Spleen (tissue), 11 donors: ENCODE results near the gene ZRANB2. TPM values are rescaled to one million over a fixed set of nuclear protein-coding genes. Genes with fewer than 3 reads are reported as not detected.

ENCODE experiments used
- DNase-seq: peaks from one replicate; pipeline ENCODE4 v3.0.0-alpha.2; 2020
- H3K27ac ChIP-seq, 8 donors: fragments of 200-600 bp; sonication (generic) in 7 of 8; 1 replicate in 4 of 8; 2 replicates in 4 of 8; pipeline versions ENCODE4 v1.5.0 to v1.8.0; 2016 to 2021; ENCODE audit warnings: inconsistent platforms in 4 of 8, mild to moderate bottlenecking in 4 of 8, moderate library complexity in 1 of 8
- H3K27me3 ChIP-seq, 7 donors: fragments of 200-600 bp; sonication (generic) in 6 of 7; replicated peaks in 1 of 7; 1 replicate in 4 of 7; 2 replicates in 3 of 7; pipeline versions ENCODE4 v1.5.0 to v1.8.0; 2016 to 2021; ENCODE audit warnings: inconsistent platforms in 3 of 7, mild to moderate bottlenecking in 1 of 7
- H3K36me3 ChIP-seq, 6 donors: fragments of 200-600 bp; sonication (generic) in 5 of 6; 1 replicate in 4 of 6; 2 replicates in 2 of 6; pipeline versions ENCODE4 v1.5.0 to v1.8.0; 2016 to 2021; ENCODE audit warnings: inconsistent platforms in 2 of 6
- H3K4me1 ChIP-seq, 6 donors: fragments of 200-600 bp; sonication (generic) in 5 of 6; 1 replicate in 3 of 6; 2 replicates in 3 of 6; pipeline versions ENCODE4 v1.5.0 to v1.8.0; 2016 to 2021; ENCODE audit warnings: inconsistent platforms in 3 of 6
- H3K4me3 ChIP-seq, 8 donors: fragments of 200-600 bp; sonication (generic) in 7 of 8; 1 replicate in 4 of 8; 2 replicates in 4 of 8; pipeline versions ENCODE4 v1.5.0 to v1.8.0; 2016 to 2021; ENCODE audit warnings: inconsistent platforms in 4 of 8, mild to moderate bottlenecking in 4 of 8, moderate library complexity in 2 of 8
- H3K9me3 ChIP-seq, 8 donors: fragments of 200-600 bp; sonication (generic) in 7 of 8; 1 replicate in 4 of 8; 2 replicates in 4 of 8; pipeline versions ENCODE4 v1.5.0 to v1.8.0; 2016 to 2021; ENCODE audit warnings: inconsistent platforms in 4 of 8
- POLR2A ChIP-seq, 3 donors: fragments of 450-650 bp; IDR thresholded peaks; one replicate each; pipeline ENCODE4 v1.5.1; 2017; ENCODE audit warnings: antibody characterized with exemption in 3 of 3, mild to moderate bottlenecking in 1 of 3
- POLR2AphosphoS5 ChIP-seq, 3 donors: sonication (generic); formaldehyde crosslinking; IDR thresholded peaks; one replicate each; pipeline ENCODE4 v1.5.1; 2017; ENCODE audit warnings: antibody characterized with exemption in 3 of 3
- WGBS, 5 donors: extraction: QIAGEN DNeasy Blood & Tissue Kit in 3 of 5; methylation state at CpG; one replicate each; pipeline versions ENCODE4 v1.1.5 to v1.1.7; 2013 to 2018; 5-methylcytosine and 5-hydroxymethylcytosine counted together
- intact Hi-C: fragments of 100-400 bp; cut with DNase I; formaldehyde crosslinking; loops from one replicate; pipeline ENCODE4 v1.15.0; 2023; ENCODE audit warnings: low total_unique reads
- polyA plus RNA-seq, 3 donors: library from polyadenylated mRNA; stranded (reverse); fragments of 200-250 nt; gene quantifications; one replicate each; pipeline ENCODE4 v1.2.1, GENCODE V29; 2013
- total RNA-seq, 7 donors: library from RNA; depleted of rRNA in 3 of 7; stranded (reverse); fragments of >200 nt in 3 of 7; fragmentation: NEBNext Ultra II Directional in 4 of 7; extraction: Animal tissue kit (Norgen Biotek cat#: 25700) in 4 of 7; gene quantifications; one replicate each; pipeline versions ENCODE4 v1.1.0 to v1.2.1, GENCODE V29; 2016 to 2021
- TF ChIP-seq, protein P1 (sequence below), 11 experiments: fragments of 200-600 bp in 7 of 11; fragments of 450-650 bp in 4 of 11; sonication (generic) in 4 of 11; IDR thresholded peaks in 8 of 11; conservative IDR thresholded peaks in 3 of 11; 1 replicate in 7 of 11; 2 replicates in 4 of 11; pipeline versions ENCODE4 v1.4.0 to v1.8.0; 2016 to 2021; ENCODE audit warnings: antibody characterized with exemption in 11 of 11, inconsistent platforms in 4 of 11, mild to moderate bottlenecking in 1 of 11
- donor health status: healthy with polysubstance abuse.
- donor health status: DM: no; HTN: no; CAD: no; lungs with moderate emphysema.
- donor health status: DM: no; HTN: no; CAD: no.
- donor health status: Bipolar disorder and iron deficiency.
- donor health status: healthy.
- donor health status: DM: no; HTN: no; CAD: no.
- donor health status: DM: yes; HTN: yes; CAD: no.

ZRANB2 gene
- total and polyA plus RNA-seq, 10 donors = 52.6 to 109 (median 82.3) TPM

DNA sequence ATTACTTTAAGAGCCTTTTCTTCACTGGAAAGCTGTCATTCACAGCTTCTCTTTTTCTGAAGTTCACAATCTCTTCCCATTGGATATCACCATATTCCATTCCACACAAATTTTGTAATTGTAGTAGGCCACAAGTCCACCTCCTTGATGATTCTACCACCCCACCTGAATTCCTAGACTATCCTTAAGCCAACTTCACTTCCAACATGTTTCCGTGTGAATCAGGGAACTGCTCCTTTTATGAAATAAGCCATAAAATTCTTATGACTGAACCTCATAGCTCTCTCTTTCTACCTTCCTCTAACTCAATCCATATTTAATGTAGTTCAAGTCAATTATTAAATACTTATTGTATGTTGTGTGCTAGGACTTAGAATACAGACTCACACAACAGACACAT, 16.6 kb upstream of the ZRANB2 start:
- intact Hi-C loops = loop anchor here (10.0 kb wide), 1 partner anchor 427 kb away; no protein-coding TSS in a partner anchor
- 88 to 98% (median 93%) methylated on average over 1 of the region's 1 CpG for WGBS, 5 donors
- Histone ChIP-seq H3K27ac (no peak overlapping the region), H3K4me1 (no peaks in the 10 kb centered on the region), H3K36me3 (no peaks in the 10 kb centered on the region), H3K27me3 (no peaks in the 10 kb centered on the region), H3K4me3 (no peak overlapping the region), H3K9me3 (no peaks in the 10 kb centered on the region)
- no peak for DNase-seq
- TF ChIP-seq POLR2A (IDR thresholded peaks at IDR 0.05) (no peak), POLR2AphosphoS5 (IDR thresholded peaks at IDR 0.05) (no peak)
- TF ChIP-seq, protein P1, sequence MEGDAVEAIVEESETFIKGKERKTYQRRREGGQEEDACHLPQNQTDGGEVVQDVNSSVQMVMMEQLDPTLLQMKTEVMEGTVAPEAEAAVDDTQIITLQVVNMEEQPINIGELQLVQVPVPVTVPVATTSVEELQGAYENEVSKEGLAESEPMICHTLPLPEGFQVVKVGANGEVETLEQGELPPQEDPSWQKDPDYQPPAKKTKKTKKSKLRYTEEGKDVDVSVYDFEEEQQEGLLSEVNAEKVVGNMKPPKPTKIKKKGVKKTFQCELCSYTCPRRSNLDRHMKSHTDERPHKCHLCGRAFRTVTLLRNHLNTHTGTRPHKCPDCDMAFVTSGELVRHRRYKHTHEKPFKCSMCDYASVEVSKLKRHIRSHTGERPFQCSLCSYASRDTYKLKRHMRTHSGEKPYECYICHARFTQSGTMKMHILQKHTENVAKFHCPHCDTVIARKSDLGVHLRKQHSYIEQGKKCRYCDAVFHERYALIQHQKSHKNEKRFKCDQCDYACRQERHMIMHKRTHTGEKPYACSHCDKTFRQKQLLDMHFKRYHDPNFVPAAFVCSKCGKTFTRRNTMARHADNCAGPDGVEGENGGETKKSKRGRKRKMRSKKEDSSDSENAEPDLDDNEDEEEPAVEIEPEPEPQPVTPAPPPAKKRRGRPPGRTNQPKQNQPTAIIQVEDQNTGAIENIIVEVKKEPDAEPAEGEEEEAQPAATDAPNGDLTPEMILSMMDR (IDR thresholded peaks at IDR 0.05 in 8 of 11, conservative IDR thresholded peaks at IDR 0.05 in 3 of 11) = no peak

DNA sequence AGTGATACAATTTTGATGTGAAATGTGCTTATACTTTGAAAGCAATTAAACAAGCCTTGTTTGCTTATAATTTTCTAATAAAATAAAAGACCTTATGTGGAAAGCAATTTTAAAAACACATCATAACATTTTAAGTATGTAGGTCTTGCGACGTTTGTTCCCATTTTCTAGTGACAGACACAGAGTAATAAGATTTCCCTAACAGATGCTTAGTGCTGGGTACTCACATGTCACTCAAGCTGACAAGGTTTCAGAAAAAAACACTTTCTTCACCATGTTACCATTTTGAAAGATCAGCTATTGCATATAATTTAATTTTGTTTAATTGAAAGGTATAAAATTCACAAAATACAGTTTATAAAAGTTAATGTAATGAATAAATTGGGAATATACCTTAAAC, 14.1 kb upstream of the ZRANB2 start:
- no peaks in the 10 kb centered on the region for H3K27me3 ChIP-seq
- H3K9me3 ChIP-seq = no peaks in the 10 kb centered on the region
- no peaks in the 10 kb centered on the region for H3K4me1 ChIP-seq
- no peak overlapping the region for H3K4me3 ChIP-seq
- TF ChIP-seq POLR2A (IDR thresholded peaks at IDR 0.05) (no peak), POLR2AphosphoS5 (IDR thresholded peaks at IDR 0.05) (no peak)
- TF ChIP-seq, protein P1 (IDR thresholded peaks at IDR 0.05 in 8 of 11, conservative IDR thresholded peaks at IDR 0.05 in 3 of 11) = no peak
- H3K36me3 ChIP-seq = no peaks in the 10 kb centered on the region
- WGBS, 5 donors = 89 to 95% (median 93%) methylated on average over 2 of the region's 2 CpGs
- DNase-seq = no peak
- intact Hi-C loops = loop anchor here (10.0 kb wide), 1 partner anchor 430 kb away; no protein-coding TSS in a partner anchor
- H3K27ac ChIP-seq = no peak overlapping the region

DNA sequence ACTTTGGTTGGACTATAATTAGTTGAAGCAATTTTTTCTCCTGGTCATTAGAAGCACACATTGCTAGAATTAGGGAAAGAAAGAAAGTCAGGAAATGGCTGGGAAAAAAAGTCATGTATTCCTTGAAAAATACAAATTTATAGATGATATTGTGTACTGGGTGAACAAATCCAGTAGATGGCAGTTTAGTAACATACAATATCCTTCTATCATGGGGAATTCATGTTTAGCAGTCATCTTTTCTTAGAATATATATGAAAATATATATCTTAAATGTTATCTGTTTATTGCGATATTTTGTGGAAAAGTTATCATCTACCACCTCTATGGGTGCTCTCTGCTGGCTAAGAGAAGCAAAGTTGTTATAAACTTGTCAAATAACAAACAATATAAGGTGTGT, 13.1 kb upstream of the ZRANB2 start:
- 83 to 95% (median 92%) methylated on average over 1 of the region's 1 CpG for WGBS, 5 donors
- Histone ChIP-seq H3K36me3 (no peaks in the 10 kb centered on the region), H3K9me3 (no peaks in the 10 kb centered on the region), H3K27me3 (no peaks in the 10 kb centered on the region), H3K4me1 (no peaks in the 10 kb centered on the region), H3K27ac (no peak overlapping the region), H3K4me3 (no peak overlapping the region)
- intact Hi-C loops = loop anchor here (10.0 kb wide), 1 partner anchor 431 kb away; no protein-coding TSS in a partner anchor
- no peak for DNase-seq
- no peak for TF ChIP-seq POLR2AphosphoS5 (IDR thresholded peaks at IDR 0.05)
- TF ChIP-seq, protein P1 (IDR thresholded peaks at IDR 0.05 in 8 of 11, conservative IDR thresholded peaks at IDR 0.05 in 3 of 11) = no peak
- no peak for TF ChIP-seq POLR2A (IDR thresholded peaks at IDR 0.05)

DNA sequence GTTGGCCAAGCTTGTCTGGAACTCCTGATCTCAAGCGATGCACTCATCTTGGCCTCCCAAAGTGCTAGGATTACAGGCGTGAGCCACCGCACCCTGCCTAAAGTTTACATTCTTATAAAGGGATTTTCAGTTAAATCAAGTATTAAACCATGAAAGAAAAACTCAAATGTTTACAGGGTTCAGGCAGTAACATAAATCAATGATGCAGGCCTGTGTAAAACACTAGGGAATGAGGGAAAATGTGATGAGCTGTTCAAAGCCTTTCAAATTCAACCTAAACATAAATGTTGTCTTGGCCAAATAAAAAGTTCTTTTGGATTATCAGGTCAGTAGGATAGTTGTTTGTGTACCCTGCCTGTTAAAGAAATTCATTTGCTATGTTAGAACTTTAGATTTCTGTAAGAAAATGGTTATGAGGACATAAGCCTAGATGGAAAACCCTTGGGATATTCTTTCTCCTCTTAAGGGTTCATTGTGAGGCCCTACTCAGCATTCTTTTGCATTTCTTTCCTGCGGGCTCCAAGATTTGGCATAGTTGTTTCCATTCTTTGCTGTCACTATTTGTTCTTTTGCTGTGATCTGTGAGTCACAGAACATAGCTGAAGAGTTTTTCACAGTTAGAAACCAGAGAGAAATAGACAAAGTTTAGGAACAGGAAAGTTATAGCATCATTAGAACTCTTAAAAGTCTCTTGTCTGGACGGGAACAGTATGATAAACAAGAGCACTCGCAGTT, 8.9 kb upstream of the ZRANB2 start:
- Histone ChIP-seq H3K27me3 (peaks cover 0 to 8% (median 0%) of the 10 kb centered on the region in 7 donors), H3K27ac (no peak overlapping the region), H3K4me1 (no peaks in the 10 kb centered on the region), H3K9me3 (no peaks in the 10 kb centered on the region), H3K36me3 (no peaks in the 10 kb centered on the region), H3K4me3 (no peak overlapping the region)
- no peak for DNase-seq
- 81 to 90% (median 89%) methylated on average over 6 of the region's 6 CpGs for WGBS, 5 donors
- intact Hi-C loops = loop anchor here (10.0 kb wide), 1 partner anchor 435 kb away; no protein-coding TSS in a partner anchor
- TF ChIP-seq POLR2A (IDR thresholded peaks at IDR 0.05) (no peak), POLR2AphosphoS5 (IDR thresholded peaks at IDR 0.05) (no peak)
- TF ChIP-seq, protein P1 (IDR thresholded peaks at IDR 0.05 in 8 of 11, conservative IDR thresholded peaks at IDR 0.05 in 3 of 11) = no peak
